ENCODE measurements around the gene ATF3.

Gene ATF3

DNA sequence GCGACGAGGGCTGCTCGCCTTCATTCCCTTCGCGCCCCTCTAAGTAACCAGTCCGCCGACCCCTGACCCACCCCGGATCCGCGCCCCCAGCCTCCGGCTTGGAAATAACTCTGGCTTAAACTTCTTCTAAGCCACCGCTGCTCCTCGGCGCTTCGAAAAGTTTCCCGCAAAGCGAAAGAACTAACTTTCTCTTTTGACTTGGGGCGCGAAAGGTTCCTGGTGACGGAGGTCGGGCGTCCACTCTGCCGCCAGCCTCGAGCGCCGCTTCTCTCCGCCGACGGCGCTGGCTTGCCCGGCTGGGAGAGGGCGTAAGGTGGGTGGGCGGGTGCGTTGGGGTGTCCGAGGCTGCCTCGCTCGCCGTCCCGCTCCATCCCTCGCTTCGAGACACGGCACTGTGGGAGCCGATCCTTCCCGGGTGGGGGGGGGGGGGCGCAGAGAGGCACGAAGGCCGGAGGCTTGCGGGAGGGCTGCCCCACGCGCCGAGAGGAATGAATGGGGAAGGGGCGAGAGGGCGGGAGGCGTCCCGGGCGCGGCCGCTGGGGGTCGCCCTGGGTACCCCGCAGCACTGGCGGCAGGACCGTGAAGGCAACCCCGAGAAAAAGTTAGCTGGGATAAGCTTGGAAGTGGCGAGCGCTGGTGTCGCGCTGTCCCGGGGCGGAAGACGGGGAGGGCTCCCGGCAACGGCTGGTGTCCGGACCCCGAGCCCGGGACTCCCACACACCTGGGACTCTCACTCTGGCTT is 569 bp downstream of the ATF3 start:
- no peak for DNase-seq (ENCODE audit: low read depth)

DNA sequence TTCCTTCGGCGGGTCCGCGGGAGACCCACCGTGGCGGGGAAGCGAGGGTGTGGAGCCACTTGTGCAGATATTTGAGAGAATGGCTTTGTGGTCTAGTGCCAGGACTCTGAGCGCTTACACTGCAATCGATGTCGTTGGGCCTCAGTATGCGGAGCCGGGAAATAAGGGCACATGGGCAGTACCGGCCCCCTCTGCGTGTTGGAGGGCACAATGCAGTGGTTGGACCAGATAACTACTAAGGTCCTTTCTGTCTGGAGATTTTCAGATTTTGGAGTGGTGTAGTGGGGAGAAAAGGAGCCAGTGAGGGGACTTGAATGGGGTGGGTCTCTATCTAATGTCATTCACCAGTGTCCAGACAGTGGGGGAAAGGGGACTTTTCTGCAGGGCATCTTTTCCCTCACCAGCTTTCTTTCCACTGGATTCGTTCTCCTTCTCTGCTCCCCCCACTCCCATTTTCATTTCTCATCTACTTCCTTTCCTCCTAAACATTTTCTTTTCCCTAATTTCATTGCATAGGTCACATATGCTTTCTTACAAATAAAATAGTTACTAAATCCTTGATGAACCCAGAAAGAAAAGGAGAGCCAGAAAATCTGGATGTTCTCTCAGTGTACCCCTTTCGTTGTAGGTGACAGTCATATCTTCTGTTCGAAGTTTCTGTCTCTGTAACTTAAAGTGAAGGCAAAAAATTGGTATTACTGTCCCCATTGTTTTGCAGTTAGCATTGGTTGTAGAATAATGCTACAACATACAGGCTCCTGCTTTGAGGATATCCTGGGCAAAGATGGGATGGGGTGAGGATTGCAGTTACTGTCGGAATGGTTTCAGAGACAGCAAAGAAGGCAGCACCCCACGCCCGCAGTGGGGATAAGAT is 1.4 kb downstream of the ATF3 start:
- DNase-seq (ENCODE audit: low read depth), result no peak

DNA sequence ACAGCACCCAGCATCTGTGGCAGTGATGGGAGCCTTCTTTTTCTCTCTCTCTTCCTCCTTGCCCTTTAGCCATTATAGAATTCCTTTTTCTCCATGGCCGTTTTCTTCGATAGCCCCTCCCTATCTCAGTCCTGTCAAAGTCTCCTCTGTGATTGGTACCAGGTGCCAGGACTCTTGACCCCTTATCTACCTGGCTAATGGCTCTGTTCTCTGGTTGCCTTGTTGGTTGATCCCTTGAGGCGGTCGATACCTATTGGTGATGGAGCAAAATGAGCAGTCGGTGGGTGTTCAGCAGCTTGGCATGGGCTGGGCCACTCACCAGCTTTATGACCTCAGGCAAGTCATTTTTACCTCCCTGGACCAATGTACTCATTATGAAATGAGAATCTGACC is 2.0 kb downstream of the ATF3 start:
- DNase-seq (ENCODE audit: low read depth), result no peak

DNA sequence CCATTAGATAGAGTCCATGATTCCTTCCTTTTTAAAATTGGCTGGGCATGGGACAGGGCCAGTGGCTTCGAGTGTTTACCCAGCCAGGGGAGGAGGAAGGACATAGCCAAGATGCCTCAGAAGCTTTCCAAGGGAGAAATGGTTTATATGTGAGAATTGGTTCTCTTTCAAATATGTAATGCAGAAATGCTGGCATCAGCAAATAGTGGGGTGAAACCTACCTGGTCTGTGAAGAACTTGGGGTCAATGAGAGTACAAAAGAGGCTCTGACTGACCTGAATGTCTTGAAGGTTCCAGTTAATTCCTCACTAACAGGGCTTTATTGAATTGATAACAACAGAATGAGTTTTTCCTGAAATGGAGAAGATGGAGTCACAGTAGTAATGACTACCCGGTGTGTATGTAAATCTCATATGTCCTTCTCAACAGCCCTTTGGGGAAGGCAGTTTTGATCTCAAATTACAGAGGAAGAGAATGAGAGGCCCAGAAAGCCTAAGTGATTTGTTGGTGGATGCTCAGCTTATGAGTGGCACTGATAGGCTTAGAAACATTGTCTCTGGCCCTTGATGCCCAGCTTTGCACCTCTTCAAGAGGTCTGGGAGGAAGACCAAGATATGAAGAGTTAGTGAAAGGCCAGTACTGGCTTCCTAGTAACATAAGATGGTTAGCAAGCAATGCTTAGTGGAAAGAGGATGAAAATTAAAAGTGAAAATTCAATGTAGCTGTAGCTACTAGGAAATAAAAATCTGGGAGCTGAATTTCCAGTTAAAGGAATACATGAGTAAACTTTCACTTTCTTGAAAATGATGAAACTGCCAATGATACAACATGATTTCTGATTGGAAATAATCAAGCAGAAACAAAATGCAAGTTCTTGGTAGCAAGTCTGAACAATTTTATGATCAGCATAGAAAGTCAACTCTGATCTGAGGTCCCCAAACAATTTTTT is 2.7 kb downstream of the ATF3 start:
- no peak for DNase-seq (ENCODE audit: low read depth)

DNA sequence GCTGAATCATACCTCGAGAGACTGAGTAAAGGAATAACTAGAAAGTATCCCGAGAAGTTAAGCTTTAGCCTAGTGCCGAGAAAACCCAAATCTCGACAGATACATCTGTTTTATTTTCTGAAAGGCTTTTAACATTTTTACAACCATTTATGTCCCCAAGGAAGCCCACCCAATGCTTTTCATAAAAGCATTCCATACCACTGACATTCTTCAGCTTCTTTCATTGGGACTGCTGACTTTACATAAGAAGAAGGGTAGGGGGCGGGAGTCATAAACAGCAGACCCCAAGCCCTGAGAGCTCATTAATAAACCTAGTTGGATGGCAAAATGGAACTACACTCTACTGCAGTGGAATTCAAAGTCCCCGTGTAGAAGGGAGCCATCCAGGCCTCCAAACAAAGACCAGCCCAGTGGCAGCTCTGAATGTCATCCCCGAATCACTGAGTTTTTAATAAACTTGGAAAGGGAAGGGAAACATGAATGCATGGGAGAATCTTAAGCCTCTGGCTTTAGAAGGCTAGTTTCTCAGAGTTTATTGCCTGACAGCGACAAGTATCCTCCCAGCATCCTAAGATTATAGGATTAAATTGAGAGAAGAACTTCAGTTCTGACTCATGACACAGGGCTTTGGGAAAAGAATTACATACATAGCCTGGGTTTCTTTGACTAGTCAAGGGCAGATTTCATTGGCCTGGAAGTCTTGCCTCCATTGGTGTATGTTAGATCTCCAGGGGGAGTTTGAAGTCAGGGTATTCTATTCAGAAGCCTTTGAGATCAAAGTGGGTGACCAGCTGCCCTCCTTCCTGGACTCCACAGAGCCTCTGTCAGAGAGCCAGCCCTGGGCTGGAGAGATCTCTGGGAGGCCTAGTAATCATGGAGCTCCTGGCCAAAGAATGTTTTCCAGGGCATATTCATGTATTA is 3.7 kb downstream of the ATF3 start:
- no peak for DNase-seq (ENCODE audit: low read depth)

DNA sequence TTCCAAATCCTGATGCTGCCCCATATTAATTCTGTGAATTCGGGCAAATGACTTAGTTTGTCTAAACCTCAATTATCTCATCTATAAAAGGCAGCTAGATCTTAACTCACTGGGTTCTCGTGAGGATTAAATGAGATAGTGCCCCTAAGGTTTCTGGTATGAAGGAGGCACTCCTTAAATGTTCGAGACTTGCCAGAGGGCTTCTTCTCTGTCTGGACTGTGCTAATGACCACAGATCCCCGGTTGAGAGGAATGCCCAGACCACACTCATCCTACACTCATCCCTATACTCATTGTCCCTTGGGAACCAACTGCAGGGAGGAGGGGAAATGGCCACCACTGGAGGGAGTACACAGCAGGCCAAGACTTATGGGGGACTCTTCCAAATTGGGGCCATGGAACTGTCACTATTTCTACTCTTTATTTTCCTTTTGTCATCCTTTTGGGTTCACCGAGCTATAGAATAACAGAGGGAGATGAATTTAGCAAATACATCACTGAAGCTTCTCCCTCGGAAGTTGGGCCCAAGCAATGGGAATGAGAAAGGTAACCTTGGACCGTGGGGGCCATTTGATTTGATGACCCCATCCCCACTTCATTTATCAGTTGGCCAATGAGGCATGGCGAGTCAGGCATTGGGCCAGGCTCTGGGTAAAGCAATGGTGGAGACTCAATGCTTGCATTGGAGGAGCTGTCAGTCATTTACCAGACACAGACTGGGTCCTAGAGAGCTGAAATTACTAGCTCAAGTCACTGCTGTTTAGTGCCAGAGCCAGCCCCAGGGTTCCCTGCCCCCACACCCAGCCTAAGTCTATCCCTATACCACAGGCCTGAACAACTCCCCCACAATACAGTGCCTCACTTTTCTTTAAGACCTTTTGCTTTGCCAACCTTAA is 5.1 kb downstream of the ATF3 start:
- no peak for DNase-seq (ENCODE audit: low read depth)

DNA sequence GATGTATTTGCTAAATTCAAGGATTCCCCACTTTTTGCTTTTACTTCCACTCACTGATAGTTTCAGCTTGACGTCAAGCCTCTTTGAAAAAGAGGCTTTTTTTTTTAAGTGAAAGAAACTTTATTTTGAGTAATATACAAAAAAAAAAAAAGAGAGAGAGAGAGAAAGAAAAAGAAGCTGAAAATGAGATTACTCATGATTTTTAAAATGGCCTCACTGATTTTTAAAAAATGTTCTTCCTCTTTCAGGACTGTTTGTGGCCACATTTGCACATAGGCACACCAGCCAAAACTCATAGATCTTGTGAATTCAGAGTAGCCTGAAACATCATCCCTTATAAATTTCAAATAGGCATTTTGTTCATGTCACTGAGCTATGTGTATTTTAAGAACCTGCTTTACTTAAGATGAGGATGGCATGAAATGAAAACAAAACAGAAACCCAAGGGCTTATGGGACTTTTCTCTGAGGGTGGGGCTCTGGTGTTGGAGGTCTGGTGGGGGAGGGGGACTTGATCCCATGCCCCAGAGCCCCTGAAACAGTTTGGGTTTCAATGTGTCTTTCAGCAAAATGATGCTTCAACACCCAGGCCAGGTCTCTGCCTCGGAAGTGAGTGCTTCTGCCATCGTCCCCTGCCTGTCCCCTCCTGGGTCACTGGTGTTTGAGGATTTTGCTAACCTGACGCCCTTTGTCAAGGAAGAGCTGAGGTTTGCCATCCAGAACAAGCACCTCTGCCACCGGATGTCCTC is 6.1 kb downstream of the ATF3 start:
- no peak for DNase-seq (ENCODE audit: low read depth)

DNA sequence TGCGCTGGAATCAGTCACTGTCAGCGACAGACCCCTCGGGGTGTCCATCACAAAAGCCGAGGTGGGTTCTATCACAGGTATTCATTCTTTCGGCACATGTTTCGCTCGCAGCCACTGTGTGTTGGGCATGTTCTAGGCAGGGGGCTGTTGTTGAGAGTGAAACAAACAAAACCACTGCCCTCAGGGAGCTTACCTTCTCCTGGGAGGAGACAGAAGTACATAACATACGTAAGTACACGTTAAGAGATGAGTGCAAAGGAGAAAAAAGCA is 6.6 kb downstream of the ATF3 start:
- no peak for DNase-seq (ENCODE audit: low read depth)

DNA sequence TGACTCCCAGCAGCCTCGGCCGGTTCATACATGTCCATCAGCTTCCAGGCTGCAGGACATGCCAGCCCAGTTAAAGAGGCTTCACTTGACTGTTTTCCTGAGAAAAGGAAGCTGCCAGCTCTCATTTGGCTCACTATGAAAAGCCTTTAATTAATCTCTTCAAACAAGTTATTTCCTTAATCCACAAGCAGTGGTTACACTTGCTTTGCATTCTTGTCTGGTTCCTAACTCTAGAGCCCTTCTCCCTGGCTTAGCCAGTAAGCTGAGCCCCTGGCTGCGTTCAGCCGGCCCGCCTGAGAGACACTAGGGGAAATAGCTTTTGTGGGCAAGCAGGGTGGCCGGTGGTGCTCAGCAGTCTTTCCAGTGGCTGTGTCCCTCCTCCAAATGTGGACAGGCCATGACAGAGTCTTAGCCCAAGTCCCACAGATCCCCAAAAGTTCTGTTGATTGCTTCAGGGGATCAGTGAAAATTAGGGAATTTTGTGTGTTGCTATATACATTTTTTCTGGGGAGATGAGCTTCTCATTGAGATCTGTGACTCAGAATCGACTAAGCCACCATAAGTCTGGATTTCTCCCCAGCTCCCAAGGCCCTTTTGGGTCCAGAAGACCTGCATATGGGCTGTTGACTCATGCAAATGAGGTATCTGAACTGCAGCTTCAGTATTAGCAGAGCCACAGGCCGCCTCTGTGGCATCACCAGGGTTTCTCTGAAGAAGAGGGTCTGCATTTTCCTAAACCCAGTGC is 10.1 kb downstream of the ATF3 start:
- no peak for DNase-seq (ENCODE audit: low read depth)

DNA sequence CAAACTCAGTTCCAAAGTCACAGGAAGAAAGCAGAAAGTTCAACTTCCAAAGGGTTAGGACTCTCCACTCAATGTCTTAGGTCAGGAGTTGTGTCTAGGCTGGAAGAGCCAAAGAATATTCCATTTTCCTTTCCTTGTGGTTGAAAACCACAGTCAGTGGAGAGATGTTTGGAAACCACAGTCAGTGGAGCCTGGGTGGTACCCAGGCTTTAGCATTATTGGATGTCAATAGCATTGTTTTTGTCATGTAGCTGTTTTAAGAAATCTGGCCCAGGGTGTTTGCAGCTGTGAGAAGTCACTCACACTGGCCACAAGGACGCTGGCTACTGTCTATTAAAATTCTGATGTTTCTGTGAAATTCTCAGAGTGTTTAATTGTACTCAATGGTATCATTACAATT is 11.7 kb downstream of the ATF3 start:
- no peak for DNase-seq (ENCODE audit: low read depth)

DNA sequence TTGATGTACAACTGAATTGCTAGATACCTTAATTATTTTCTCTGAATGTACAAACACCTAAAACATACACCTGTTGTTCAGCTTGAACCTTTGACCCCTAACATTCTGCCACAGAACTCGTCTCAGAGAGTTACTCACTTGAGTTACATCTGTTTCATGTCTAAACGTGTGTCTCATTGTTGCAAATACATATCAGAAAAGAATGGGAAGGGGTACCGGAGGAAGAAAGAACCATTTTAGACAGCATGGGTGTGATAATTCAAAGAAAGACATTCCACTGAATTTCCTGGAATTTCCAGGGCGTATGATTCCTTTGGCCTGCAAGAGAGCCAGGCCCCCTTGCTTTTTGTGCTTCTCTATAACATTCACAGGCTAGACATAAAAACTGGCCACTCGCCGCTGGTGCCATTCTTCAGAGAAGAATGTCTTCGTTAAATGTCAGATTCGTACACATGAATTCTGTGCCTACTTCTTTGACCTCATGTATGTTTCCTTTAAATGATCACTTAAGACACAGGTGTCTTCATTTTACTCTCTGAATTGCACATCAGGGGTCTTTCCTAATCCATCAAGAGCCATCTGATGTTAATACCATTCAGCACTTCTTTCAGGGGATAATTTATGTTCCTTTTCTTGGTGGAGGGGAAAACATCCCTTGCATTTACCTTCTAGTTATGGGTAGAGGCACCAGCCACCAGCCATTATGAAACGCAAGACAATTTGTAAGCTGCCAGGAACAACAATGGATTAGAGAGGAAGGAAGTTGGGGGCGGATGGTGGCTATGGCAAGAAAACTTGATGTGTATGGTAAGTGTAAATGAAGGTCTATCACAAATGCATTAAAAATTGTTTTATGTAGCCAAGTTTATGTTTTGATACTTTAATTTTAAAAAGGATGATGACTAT is 12.7 kb downstream of the ATF3 start:
- DNase-seq (ENCODE audit: low read depth), result no peak

DNA sequence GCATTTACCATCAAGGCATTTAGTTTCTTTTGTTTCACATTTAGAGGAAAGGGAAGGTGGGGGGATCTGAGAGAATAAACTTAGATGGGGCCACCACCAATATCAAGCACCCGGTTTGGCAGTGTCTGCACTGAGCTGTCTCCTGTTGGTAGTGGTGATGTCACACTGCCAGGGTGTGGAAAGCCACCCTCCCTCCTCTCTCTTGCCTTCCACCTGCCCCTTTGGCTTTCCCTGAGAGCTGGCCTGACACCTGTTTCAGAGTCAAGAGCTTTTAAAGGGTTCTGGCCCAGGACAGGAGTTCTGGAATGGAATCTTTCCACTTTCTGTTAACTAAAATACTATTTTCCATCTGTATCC is 13.4 kb downstream of the ATF3 start:
- no peak for DNase-seq (ENCODE audit: low read depth)

DNA sequence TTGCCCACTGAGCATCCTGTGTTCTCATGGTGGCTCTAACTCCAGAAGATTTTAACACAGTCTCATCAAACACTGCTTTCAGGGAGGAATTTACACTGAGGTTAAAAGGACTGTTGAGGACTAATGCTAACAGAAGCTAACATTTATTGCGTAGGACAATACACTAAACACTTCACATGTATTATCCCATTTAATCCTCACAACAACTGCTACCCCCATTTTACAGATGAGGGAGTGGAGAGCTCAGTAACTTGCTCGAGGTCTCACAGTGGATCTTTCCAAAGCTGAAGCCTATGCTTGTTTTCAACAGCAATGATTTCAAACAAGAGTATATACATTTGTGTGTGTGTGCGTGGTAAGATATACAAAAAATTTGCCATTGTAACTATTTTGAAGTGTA is 13.9 kb downstream of the ATF3 start:
- DNase-seq (ENCODE audit: low read depth), result no peak

DNA sequence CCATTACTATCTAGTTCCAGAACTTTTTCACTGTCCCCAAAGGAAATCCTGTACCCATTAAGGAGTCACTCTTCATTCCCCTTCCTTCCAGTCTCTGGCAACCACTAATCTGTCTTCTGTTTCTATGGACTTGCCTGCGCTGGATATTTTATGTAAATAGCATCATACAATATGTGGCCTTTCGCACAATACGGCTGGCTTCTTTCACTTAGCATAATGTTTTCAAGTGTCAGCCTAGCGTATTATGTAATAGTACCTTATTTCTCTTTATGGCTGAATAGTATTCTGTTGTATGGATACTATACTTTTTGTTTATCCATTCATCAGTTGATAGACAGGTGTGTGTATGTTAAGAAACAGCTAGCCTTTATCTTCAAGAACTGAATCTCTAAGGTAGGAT is 14.3 kb downstream of the ATF3 start:
- no peak for DNase-seq (ENCODE audit: low read depth)

DNA sequence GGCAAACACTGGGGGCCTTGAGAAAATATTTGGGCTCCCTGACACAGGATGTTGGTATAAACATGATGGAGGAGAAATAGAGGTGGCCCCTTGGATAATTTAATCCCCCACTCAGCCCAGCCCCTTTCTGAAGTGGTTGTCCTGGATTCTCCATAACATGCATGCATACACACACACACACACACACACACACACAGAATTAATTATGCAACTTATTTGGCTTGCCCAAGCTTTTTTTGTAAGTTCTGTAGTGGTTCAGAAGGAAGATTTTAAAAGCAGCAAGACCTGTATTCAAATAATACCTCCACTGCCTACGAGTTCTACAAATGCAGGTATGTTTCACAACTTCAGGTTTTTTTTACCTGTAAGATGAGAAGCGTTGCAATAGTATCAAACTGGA is 15.0 kb downstream of the ATF3 start:
- no peak for DNase-seq (ENCODE audit: low read depth)

DNA sequence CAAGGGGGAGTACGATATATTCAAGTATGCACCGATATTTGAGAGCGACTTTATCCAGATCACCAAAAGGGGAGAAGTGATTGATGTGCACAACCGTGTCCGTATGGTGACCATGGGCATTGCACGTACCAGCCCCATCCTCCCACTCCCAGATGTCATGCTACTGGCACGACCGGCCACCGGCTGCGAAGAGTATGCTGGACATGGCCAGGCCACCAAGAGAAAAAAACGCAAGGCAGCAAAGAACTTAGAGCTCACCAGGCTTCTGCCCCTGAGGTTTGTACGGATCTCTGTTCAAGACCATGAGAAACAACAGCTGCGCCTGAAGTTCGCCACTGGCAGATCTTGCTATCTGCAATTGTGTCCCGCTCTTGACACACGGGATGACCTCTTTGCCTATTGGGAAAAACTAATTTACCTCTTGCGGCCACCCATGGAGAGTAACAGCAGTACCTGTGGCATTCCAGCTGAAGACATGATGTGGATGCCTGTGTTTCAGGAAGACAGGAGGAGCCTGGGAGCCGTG is 16.5 kb downstream of the ATF3 start:
- DNase-seq (ENCODE audit: low read depth), result no peak

DNA sequence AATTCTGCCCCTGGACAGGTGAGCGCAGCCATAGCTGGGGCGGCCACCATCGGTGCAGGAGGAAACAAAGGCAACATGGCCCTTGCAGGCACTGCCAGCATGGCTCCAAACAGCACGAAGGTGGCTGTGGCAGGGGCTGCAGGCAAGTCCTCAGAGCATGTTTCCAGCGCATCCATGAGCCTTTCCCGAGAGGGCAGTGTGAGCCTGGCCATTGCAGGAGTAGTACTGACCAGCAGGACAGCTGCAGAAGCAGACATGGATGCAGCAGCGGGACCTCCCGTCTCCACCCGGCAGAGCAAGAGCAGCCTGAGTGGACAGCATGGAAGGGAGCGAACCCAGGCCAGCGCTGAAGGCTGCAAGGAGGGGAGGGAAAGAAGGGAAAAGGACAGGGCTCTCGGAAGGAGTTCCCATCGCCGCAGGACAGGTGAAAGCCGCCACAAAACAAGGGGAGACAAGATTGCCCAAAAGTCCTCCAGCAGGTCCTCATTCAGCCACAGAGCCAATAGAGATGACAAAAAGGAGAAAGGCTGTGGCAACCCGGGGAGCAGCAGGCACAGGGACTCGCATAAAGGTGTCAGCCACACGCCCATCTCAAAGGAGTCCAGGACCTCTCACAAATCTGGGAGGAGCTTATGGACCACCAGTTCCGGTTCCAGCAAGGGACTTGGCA is 17.4 kb downstream of the ATF3 start:
- DNase-seq (ENCODE audit: low read depth), result no peak
